GM13976 (cell line): ENCODE results near the gene RLF.

Experiments
- DNase-seq: peaks from one replicate; pipeline ENCODE4 v3.0.0; 2012; ENCODE audit warnings: low spot score
- in situ Hi-C: fragments of 300-500 bp; cut with MboI; formaldehyde crosslinking; loops from one replicate; pipeline ENCODE4 v1.12.0; 2022; ENCODE audit warnings: low sequenced_read_pairs, mixed read lengths, inconsistent platforms; ENCODE audit not compliant: unreplicated experiment
- TF ChIP-seq, protein P1 (sequence below): IDR thresholded peaks from 2 replicates; pipeline ENCODE4 v1.5.1; 2012; ENCODE audit warnings: borderline replicate concordance, mild to moderate bottlenecking; ENCODE audit not compliant: insufficient read depth; ENCODE audit errors: extremely low read depth, missing control alignments, control extremely low read depth

RLF gene

DNA sequence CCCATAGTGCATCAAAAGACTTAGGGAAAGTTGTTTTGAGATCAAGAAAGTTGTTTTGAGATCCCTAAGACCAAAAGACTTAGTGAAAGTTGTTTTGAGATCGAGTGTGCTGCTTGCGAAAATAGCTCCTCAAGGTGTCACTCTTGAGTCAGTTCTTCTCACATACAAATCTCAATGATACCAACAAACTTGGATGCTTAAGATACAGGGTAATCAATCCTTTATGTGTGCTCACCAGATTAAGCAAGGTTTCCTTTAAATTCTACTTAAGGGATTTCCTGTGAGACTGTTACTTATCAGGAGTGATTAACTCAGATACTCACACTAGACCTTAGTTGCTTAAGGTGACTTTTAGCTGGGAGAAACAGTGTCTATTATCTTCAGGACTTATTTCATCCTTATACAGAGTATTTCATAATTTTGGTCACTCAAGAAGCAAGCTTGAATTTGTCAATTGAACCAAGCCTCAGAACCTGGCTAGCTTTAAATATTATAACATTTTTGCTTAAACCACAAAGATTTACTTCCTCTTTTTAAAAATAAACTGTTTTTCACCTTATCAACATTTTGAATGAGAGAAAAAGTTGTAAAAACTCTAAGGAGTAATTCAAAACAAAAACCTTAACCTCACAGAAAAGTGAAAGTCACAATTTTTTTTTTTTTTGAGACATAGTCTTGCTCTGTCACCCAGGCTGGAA, 8.0 kb upstream of the RLF start:
- peak; percentile 41 for DNase-seq
- TF ChIP-seq, protein P1, sequence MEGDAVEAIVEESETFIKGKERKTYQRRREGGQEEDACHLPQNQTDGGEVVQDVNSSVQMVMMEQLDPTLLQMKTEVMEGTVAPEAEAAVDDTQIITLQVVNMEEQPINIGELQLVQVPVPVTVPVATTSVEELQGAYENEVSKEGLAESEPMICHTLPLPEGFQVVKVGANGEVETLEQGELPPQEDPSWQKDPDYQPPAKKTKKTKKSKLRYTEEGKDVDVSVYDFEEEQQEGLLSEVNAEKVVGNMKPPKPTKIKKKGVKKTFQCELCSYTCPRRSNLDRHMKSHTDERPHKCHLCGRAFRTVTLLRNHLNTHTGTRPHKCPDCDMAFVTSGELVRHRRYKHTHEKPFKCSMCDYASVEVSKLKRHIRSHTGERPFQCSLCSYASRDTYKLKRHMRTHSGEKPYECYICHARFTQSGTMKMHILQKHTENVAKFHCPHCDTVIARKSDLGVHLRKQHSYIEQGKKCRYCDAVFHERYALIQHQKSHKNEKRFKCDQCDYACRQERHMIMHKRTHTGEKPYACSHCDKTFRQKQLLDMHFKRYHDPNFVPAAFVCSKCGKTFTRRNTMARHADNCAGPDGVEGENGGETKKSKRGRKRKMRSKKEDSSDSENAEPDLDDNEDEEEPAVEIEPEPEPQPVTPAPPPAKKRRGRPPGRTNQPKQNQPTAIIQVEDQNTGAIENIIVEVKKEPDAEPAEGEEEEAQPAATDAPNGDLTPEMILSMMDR, result peak; percentile 45
- in situ Hi-C loops, result loop anchor here (10.0 kb wide), 1 partner anchor 252 kb away; no protein-coding TSS in a partner anchor

DNA sequence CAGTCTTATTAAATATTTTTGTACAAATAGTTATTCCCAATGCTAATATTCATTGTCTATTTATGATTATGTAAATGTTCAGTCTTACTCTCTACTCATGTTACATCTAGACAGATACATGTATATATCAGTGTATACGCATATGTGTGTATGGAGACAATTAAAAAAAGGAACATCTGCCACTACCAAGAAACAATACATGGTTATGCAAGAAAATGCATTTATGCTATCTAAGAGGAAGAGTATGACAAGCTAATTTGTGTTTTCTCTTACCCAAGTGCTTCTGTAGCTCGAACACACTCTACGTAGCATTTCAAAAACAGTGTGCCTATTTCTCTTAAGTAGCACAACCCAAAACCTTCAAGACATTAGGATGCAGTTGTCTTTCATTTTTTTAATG, 6.1 kb upstream of the RLF start:
- no peak for DNase-seq

DNA sequence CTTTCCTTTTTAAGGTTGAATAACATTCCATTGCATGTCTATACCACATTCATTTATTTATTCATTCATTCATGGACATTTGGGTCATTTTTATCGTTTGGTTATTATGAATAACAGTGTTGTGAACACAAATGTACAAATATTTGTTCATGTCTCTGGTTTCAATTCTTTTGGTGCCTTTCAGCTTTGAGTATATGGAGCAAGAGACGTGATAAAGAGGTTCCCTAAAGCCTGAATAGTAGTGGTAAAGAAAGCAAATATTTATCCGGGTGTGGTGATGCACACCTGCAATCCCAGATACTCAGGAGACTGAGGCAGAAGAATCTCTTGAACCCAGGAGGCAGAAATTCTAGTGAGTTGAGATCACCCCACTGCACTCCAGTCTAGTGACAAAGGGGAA, 5.3 kb upstream of the RLF start:
- TF ChIP-seq, protein P1, result no peak
- no peak for DNase-seq
- in situ Hi-C loops, result loop anchor here (10.0 kb wide), 1 partner anchor 249 kb away; no protein-coding TSS in a partner anchor

More for the DNA sequence above, 6.1 kb upstream of the RLF start:
- in situ Hi-C loops, result loop anchor here (10.0 kb wide), 1 partner anchor 250 kb away; no protein-coding TSS in a partner anchor
- TF ChIP-seq, protein P1, result no peak

DNA sequence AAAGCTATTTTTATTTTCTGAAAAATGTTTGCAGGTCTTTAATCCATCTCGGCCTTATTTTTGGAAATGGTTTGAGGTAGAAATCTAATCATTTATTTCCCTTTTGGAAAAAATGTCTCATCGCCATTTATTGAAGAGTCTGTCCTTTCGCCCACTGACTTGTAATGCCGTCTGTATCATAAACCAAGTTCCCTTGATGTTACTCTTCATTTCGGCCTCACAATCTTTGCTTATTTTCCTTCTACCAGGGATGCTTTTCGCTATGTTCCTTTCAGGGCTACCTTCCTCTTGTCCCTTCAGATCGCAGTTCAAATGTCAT, 422 bp upstream of the RLF start:
- TF ChIP-seq, protein P1, result no peak
- no peak for DNase-seq
- in situ Hi-C loops, result no loop called here

DNA sequence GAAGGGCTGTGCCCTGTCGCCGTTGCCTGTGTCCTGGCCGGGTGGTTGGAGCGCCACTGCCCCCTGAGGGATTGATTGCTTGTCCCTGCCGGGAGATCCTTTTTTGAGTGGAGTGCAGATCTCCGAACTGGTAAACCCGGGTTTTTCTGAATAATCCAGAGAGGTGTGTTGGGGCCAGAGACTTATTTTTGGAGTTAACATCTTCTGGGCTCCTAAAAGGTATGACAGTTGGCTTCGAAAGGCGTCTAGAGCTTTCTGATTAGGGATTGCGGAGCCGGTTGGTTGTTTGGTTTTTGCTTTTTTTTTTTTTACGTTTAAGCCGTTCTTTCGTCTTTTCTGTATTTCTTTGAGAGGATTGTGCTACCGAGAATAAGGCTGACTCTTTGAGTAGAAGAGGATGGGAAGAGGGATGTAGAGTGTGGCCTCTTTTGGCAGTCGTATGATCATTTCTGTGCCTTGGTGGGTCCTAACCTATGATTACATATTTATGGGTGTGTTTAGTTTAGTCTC, 756 bp downstream of the RLF start:
- in situ Hi-C loops, result no loop called here
- TF ChIP-seq, protein P1, result no peak
- DNase-seq, result no peak

DNA sequence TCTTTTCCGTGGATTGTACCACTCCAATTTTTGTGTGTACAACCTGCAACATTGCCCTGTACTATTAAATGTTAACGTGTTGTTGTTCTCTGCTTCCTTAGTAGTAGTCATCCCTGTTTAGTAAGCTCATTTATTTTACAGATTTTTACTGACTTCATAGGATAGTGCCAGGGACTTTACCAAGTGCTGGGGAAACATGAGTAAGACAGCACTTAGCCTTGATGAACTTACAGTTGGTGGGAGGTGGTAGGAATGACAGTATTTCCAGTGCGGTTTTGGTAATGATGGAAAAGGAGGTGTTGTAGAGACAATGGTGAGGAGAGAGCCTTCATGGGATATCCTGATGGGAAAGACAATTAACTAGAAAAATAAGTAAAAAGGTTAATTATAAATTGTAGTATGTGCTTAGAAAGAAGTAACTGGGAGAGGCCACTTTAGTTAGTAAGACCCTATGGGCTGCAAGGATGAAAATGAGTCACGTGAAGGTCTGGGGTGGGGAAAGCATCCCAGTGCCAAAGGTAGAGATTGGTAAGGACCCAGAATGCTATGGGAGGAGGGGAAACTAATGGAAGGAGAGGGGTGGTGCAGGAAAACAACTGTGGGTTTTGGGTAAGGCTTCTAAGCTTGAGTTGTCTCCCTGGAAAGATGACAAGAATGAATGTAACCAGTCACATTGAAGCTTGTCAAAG, 1.7 kb downstream of the RLF start:
- TF ChIP-seq, protein P1, result no peak
- no peak for DNase-seq
- in situ Hi-C loops, result no loop called here

DNA sequence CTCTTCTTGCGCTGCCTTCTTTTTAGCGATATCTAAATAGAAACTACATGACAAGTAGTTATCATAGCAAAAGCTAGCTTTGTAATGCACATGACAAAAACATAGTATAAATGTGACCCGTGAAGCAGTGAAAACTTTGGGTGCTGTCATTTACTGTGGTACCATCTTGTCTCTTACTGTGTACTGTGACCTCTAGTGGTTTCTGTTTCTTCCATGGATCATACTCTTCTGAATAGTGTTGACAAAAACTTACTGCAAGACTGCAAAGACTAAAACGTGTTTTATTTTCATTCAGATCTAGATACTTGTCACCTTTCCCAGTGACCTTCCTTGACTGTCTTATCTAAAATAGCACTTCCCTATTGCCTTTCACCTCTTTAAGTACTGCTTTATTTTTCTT, 6.1 kb downstream of the RLF start:
- DNase-seq, result no peak
- in situ Hi-C loops, result no loop called here
- TF ChIP-seq, protein P1, result no peak
